Spleen (tissue), 7 donors: ENCODE results near the gene PPM1H.

Experiments used
- CTCF ChIP-seq, 11 experiments: fragments of 200-600 bp in 7 of 11; fragments of 450-650 bp in 4 of 11; sonication (generic) in 4 of 11; IDR thresholded peaks in 8 of 11; conservative IDR thresholded peaks in 3 of 11; 1 replicate in 7 of 11; 2 replicates in 4 of 11; pipeline versions ENCODE4 v1.4.0 to v1.8.0; 2016 to 2021; ENCODE audit warnings: antibody characterized with exemption in 11 of 11, inconsistent platforms in 4 of 11, mild to moderate bottlenecking in 1 of 11
- POLR2A ChIP-seq, 3 donors: fragments of 450-650 bp; IDR thresholded peaks; one replicate each; pipeline ENCODE4 v1.5.1; 2017; ENCODE audit warnings: antibody characterized with exemption in 3 of 3, mild to moderate bottlenecking in 1 of 3
- donor health status: DM: no; HTN: no; CAD: no; lungs with moderate emphysema.
- donor health status: DM: no; HTN: no; CAD: no.
- donor health status: DM: no; HTN: no; CAD: no.

GRCh38 chr12:62601765-62602164 lies 333.2 kb downstream of the PPM1H start:
- TF ChIP-seq CTCF (IDR thresholded peaks at IDR 0.05 in 8 of 11, conservative IDR thresholded peaks at IDR 0.05 in 3 of 11) (no peak), POLR2A (IDR thresholded peaks at IDR 0.05) (no peak)
